H4 (cell line): ENCODE results near the gene EEPD1. TPM values are rescaled to one million over a fixed set of nuclear protein-coding genes. Genes with fewer than 3 reads are reported as not detected.
A peak's percentile ranks its signal among the peaks of the same experiment; 100 is the strongest.
"Not testable (repeated sequence)": the region's sequence is repeated elsewhere in the genome, so short reads cannot be mapped to it uniquely, and the experiment has no call there.

Experiments used
- DNase-seq: peaks from one replicate; pipeline ENCODE4 v3.0.0-alpha.2; 2015; ENCODE audit warnings: low spot score
- total RNA-seq: library from RNA; depleted of rRNA; stranded (reverse); fragments of >200 nt; shearing (Covaris generic); gene quantifications from 2 replicates; pipeline ENCODE4 v1.2.3, GENCODE V29; 2014

The EEPD1 gene
- total RNA-seq, 1 experiment from 2014 or later, result 9.4 TPM

DNA sequence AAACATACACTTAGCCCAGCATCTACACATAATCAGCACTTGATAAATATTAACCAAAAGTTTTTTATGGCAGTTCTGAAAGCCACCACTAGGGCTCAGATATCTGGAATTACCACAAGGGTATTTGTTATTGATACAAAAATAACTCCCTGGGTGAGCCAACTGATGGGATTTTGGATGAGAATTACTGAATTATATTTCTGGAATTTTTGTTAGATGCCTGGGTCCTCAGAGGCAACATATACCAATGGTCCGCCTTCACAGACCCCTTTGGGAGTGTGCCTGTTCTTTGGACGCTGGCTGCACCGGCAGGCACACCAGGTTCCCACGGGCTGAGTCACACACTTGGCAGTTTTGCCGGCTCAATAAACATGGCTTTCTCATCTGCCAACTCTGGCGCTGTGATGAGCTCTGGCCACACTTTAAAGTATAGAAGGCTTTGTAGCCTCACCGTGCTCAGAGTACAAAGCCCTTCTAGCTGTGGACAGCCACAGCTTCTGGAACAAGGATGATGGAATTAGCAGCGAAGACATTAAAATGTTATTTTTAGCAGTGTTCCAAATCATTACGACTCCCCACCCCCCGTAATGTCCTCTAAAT is 24.5 kb upstream of the EEPD1 start:
- DNase-seq, result peak; percentile 97

DNA sequence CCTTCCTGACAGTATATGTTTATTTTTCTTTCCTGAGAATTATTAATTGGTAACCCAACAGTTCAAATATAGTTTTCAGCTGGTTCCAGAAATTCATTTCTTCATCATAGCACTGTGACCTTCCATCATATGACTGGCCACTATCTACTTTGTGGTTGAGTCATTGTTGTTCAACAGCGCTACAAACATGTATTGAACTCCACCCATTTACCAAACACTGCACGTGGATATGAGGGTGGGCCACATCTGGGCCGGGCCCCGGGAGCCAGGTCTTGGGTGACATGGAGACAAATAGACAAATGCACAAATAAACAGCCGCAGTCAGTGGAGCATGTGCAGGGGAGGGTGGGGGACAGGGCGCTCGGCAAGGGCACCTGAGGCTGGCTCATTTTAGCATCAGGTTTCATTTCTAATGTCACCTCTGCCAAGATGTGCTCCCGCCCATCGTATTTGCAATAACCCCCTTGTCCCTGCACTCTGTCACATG is 24.0 kb upstream of the EEPD1 start:
- peak; percentile 74 for DNase-seq

DNA sequence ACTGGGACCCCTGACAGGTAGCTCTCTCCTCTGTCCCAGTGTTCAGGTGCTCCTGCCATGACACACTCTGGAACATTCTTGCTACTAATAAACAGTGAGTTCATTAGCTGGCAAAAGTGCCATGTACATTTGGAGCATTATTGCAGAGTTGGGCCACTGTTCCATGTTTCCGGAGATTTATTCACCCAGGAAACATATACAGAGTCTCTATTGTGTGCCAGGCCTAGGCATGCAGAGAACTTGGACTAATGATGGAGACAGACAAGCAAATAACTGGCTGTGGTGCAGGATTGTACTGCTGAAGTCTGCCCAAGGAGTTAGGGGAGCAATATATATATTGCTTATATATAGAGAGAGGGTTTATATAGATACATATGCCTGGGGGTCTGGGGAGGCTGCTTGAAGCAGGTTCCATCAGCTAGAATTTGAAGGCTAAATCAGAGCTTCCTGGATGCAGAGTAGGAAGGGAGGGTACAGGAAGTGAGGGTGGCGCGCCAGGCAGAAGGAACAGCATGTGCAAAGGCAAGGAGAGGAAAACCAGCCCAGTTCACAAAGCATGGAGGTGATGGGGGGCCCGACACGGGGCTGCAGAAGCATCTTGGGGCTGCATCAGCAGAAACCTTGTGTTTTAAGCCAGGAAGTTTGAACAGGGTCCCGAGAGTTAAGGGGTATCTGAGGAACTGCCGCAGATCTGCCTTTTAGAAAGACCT is 22.7 kb upstream of the EEPD1 start:
- DNase-seq, result no peak

DNA sequence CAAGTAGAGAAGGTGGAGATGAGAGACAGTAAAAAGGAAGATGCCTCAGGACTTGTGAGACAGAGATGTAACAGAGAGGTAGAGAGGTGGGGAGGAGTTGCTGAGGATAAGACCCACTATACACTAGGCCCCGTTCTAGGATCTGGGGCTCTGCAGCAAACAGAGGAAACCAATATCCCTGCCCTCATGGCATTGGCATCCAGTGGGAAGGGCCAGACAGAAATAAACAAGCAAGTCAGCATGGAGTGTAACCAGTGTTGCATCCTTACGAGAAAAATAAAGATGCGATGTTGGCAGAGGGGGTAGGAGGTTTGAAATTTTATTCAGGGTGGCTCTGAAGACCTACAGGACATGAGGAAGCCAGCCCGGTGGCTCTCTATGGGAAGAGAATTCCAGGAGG is 22.0 kb upstream of the EEPD1 start:
- no peak for DNase-seq

DNA sequence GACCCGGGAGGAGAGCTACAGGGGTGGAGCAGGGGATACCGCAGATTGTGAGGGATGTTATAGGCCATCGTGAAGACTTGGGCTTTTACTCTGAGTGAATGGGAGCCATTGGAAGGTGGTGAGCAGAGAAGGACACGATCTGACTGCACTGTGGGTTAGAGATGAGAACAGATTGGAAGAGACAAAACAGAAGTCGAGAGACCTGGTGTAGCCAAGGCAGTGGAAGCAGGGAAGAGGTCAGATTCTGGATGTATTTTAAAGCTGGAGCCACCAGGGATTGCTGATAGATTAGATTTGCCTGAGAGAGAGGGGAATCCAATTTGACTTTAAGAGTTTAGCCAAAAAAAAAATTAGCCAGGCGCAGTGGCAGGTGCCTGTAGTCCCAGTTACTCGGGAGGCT is 21.6 kb upstream of the EEPD1 start:
- no peak for DNase-seq

DNA sequence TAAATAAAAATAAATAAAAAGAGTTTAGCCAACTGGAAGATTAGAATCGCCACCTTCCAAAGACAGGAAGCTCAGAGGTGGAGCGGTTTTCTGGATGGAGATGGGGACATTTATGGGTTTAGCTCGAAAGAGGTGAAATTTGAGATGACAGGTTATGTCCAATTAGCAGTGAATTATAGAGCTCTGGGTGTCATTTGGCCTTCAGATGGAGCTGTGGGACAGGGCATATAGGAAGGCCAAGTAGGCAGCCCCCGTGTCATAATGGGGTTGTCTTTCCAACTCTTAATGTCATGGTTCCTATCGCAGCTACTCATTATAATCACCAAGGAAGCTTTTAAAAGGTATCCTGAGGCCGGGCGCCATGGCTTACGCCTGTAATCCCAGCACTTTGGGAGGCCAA is 21.0 kb upstream of the EEPD1 start:
- DNase-seq, result no peak

DNA sequence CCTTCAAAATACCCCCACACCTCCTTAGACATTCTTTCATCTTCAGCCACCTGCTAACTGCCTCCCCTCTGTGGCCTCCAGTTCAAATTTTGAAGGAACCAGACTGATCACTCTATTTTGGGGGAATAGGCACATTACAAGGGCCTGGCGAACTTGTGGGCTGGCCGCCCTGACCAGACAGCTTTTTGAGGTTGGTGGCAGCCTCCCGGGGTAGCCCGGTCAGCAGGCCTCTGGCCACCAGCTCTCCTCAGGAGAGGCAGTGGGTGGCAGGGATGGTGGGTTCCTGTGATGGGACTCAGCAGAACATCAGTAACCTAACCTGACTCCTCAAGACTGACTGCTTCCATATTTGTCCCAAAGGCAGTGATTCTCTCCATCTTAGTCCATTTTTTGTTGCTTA is 17.4 kb upstream of the EEPD1 start:
- DNase-seq, result no peak

DNA sequence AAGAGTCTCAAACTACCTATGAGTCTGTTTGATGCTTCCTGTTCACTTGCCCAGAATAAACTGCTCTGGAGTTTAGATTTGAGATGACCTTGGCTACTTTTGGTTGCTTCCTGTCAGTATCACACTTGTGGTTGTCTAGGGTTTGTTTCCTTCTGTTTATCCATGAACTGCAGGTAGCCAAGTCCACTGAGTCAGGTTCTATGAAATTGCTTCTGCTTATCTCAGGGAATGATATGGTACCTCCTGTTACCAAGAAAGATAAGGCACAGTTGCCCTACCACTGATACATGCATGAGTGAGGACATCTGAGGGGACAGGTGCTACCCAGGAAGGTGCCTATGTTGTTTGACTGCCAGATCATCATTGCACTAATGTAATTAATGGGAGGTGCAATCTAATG is 15.8 kb upstream of the EEPD1 start:
- no peak for DNase-seq

DNA sequence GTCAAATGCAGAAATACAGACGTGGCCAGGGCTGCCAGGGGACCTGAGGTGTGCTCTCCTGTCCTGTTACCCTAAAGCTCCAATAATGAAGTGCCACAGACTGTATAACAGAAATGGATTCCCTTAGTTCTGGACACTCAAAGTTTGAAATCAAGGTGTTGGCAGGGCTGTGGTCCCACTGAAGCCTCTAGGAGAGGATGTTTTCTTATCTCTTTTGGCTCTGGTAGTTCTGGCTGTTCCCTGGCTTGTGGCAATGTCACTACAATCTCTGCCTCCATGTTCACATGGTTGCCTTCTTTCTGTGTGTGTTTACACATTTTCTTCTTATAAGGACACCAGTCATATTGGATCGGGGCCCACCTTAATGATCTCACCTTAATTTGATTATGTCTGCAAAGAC is 15.3 kb upstream of the EEPD1 start:
- no peak for DNase-seq

DNA sequence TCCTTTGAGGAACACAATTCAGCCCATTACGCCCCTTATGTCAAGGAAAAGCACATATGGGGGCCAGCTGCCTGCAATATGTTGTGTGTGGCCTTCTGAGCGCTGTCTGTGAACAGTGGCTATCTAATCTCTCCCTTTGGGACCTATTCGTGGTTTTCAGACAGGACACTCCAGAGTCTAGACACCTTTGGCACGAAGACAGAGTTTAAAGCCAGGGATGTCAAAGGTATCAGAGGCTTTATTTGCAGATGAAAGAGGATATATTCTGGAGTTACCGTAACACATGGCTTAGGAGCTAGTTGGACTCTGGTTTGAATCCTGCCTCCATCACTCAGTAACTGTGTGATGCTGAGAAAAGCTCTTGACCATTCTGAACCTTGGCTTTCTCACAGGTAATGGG is 14.8 kb upstream of the EEPD1 start:
- no peak for DNase-seq

DNA sequence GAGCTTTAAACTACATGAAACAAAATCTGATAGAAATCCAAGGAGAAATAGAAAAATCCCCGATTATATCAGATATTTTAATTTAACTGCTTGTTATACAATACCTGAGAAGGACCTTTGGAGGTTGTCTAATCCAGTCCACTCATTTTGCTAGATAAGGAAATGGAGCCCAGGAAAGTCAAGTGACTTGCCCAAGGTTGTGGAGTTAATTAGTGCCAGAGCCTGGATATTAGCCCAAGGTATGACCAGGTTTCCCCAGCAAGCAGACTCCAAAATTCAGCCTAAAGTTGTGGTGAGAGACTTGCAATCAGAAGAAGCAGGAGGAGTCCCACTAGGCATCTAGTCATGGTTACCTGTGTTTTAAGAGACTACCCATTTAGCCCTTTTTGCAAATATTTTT is 11.7 kb upstream of the EEPD1 start:
- no peak for DNase-seq

DNA sequence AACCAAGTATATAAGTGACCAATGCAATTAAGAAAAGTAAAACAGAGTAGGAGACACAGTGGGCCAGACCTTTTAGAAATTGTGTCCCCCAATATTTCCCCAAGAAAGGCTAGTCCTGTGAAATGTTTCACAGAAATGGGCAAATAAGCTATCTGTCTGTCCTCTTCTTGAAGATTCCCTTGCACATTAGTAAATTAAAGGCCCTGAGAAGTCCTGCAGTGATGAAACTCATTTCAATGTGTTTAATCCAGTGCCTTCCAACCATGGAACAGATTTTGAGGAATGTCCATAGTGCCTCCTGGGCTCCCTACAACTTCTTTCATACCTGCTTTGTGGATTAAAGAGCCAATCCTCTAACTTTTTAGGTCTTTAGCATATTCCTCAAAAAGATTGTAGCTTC is 11.2 kb upstream of the EEPD1 start:
- no peak for DNase-seq

DNA sequence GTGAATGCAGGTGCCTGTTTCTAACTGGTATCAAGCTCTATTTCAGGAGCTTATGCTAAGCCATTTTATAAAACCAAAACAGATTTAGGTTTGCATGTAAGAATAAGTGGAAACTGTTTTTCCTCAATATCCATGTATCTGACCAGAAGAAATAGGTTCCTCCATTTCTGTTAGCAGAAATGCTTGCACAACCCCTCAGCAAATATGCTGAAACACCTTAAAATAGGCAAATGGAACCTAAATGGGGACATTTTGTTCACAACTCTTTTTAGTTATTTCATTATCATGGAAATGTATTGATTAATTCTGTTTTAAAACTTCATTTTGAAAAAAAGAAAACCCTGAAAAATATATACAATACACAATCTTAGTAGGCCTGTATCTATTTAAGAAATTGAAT is 8.9 kb upstream of the EEPD1 start:
- no peak for DNase-seq

DNA sequence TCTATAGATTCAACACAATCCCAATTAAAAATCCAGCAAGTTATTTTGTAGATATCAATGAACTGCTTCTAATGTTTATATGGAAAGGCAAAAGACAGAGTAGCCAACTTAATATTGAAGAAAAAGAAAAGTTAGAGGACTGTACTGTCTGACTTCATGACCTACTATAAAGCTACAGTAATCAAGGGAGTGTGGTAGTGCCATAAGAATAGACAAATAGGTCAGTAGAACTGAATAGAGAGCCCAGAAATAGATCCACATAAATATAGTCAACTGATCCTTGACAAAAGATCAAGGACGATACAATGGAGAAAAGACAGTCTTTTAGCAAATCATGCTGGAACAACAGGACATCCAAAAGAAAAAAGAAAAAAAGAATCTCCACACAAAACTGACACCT is 7.4 kb upstream of the EEPD1 start:
- DNase-seq, result no peak

DNA sequence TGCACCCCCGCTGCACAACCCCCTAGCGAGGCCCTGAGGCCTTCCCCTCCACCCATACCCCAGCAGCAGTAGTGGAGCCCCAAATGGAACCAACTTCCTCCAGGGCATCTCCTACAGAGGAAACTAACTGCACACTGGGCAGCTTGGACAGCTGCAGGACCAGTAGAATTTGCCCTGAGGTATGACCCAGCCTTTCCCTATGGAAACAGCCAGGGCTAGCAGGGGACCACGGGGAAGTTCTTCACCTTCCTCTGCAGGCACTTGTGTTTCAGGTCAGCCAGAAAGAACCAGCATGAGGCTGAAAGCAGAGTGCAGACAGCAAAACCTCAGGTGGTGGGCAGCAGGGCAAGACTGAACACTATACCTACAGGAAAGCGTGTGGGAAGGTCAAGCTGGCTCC is 5.7 kb upstream of the EEPD1 start:
- DNase-seq, result no peak

DNA sequence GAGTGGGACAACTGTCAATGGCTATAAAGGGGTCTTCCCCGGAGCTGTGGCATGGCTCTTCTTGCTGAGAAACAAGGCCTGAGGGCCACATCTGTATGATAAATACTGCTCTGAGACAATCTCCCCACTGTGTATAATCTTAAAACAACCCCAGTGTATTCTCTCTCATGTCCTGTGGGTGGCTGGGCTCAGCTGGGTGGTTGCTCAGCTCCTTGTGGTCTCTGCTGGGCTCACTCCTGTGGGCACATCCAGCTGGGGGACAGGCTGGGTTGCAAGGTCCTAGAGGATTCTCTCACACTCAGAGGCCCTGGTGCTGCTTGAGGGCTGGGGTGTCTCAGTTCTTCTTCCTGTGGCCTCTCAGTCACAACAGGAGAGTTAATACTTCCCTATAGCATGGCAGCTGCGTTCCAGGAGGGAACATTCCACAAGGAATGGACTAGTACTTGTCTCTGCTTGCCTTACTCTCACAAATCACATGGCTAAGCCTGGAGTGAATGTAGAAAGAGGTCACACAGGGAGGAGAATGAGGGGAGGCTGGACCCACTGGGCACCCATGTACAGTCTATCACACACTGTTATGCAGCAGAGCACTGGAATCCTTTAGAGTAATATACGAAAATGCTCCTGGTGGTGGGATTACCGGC is 4.5 kb upstream of the EEPD1 start:
- no peak for DNase-seq

DNA sequence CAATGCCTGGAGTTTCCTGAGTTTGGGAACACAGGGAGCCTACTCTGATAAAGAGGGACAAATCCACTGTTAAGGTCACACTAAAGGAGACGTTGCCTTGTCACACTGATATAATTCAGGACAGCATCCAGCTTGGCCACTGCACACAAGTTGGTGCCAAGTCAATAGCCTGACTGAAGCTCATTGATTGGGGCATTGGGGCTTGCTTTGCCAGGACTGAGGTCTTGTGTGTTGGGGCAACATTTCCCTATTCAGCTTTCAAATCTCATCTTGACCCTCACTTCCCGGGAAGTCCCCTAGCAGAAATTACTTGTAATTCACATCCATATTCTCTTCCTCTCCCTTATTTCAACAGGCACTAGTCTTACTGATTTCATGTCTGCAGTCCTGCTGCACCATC is 3.8 kb upstream of the EEPD1 start:
- not testable (repeated sequence) for DNase-seq

DNA sequence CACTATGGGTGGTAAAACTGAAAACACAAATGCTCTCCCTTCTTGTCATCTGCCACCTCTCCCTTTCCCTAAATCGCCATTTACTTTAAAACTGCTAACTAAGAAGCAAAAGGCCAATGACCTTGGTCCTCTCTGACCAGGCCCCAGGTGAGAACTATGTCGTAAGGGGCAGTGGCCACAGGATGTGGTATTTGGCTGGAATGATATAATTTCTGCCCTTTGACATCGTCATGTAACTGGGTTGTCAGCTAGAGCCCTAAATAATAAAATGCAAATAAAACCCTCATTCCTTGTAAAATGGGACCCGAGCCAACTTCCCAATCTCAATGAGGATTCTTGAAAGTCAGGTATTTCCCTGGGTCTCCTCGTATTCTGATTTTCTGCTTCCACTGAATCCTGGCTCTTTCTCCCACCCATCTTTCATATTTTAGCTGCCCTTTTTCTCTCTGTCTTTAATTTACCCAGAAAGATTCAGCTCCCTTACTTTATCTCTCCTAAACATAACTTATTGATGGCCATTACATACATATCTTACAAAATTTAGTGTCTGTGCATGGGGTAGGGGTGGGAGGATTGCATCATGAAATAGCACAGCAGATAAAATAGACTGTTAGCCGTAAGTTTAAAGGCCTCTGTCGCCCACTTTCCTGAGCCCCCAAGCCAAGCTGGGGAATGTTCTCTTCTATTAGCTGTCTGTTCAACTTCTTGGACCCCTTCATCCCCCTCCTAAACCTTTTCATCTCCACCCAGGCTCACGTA is 3.2 kb upstream of the EEPD1 start:
- no peak for DNase-seq

DNA sequence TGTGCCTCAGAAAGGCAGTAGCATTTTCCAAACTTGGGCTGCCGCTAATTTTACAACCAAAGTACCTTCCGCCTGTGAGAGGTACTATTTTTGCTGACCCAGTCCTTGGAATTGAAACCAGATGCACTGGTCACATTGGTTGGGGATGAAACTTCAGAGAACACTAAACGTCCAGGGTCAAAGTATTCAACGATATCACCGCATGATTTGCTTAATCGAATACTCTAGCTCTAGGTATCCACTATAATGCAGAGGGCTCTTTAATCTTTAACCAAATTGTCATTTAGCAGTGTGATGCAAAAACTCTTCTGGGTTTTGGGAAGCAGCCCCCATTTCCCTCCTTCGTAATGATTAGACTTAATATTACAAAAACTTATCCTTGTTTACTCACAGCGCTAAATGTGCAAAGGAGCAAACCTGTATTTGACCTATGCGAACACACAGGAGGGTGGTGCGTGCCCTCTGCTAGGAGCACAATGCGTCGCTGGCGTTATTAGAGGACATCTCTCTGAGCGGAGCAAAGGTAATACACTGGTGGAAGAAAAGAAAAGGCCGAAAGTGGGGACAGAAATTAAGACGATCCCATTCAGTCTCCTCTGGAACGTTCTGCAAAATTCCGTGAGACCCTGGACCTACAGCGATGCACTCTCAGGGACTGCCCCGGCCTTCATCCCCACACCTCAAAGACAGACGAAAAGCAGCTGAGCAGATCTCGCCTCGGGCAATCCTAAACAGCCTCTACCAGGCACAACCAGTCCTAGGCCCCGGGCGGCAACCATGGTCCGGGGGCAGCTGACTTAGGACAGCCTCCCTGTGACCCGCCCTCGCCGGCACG is 916 bp upstream of the EEPD1 start:
- no peak for DNase-seq

DNA sequence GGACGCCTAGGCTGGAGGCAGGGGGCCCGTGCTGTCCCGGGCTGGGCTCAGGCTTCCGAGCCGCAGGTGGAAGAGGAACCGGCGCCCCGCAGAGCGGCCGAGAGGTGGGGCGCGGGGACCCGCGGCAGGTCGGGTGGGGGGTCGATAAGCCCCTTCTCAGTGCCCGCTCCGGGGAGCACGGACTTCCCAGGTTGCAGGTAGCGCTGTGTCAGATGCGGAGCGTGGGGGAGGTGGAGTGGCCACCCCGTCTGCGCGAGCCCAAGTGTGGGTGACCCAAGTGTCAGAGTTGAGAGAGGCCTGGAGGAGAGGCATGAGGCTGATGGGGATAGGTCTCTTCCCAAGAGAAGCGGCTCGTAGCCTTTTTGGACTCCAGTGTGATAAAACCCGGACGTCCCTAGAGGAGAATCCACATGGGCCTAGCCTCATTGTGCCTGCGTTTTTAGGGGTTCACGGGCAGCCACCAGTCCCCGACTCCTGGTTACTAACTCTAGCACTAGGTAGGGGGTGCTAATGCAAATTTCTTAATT is 580 bp downstream of the EEPD1 start:
- no peak for DNase-seq
